Measurements from ENCODE around the gene DNMT3B.
A peak's percentile ranks its signal among the peaks of the same experiment; 100 is the strongest.
"Not testable (repeated sequence)": the region's sequence is repeated elsewhere in the genome, so short reads cannot be mapped to it uniquely, and the experiment has no call there.

The DNMT3B gene

DNA sequence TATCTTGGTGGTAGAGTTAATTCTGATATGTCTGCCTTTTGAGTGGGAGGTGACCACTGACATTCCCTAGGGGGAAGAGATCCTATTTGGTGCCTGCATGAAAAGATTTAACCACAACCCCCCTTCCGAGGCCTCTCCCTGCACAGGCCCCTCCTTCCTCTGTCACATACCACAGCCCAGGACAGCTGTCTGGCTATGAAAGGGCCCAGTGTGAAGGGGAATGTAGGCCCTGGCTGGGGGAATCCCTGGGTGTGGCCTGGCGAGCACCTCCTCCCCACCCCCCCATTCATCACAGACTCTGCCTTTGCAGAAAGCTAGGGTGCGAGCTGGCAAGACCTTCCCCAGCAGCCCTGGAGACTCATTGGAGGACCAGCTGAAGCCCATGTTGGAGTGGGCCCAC lies 30.1 kb downstream of the DNMT3B start:
- DNase-seq: peak; percentile 31

DNA sequence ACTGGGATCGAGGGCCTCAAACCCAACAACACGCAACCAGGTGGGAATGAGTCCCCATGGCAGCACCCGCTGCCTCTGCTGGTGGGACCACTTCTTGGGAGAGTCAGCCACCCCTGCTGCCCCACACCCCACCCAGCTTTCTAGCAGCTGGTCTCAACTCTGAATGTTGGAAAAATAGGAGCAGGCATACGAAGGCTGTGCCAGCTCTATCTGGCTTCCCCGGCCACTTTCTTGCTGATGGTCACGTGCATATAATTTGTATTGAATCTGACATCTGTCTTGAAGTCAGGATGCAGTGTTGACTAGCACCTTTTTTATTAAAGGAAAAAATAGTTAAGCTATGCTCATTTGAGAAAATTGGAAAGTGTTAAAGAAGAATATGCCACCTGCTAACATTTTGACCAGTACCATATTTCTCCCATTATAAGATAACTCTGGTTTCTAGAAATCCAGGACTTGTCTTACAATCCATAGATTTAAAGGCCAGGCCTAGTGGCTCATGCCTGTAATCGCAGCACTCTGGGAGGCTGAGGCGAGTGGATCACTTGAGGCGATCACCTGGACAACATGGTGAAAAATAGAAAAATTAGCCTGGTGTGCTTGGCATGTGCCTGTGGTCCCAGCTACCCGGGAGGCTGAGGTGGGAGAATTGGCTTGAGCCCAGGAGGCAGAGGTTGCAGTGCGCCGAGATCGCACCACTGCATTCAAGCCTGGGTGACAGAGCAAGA lies 30.7 kb downstream of the DNMT3B start:
- no peak for DNase-seq

- DNase-seq: no peak
Observed at GRCh38 chr20:32796383-32796948, 34.3 kb downstream of the DNMT3B start.

GRCh38 chr20:32796981-32797451 lies 34.8 kb downstream of the DNMT3B start:
- DNase-seq: no peak

GRCh38 chr20:32797571-32797970 lies 35.4 kb downstream of the DNMT3B start:
- DNase-seq: not testable (repeated sequence)

DNA sequence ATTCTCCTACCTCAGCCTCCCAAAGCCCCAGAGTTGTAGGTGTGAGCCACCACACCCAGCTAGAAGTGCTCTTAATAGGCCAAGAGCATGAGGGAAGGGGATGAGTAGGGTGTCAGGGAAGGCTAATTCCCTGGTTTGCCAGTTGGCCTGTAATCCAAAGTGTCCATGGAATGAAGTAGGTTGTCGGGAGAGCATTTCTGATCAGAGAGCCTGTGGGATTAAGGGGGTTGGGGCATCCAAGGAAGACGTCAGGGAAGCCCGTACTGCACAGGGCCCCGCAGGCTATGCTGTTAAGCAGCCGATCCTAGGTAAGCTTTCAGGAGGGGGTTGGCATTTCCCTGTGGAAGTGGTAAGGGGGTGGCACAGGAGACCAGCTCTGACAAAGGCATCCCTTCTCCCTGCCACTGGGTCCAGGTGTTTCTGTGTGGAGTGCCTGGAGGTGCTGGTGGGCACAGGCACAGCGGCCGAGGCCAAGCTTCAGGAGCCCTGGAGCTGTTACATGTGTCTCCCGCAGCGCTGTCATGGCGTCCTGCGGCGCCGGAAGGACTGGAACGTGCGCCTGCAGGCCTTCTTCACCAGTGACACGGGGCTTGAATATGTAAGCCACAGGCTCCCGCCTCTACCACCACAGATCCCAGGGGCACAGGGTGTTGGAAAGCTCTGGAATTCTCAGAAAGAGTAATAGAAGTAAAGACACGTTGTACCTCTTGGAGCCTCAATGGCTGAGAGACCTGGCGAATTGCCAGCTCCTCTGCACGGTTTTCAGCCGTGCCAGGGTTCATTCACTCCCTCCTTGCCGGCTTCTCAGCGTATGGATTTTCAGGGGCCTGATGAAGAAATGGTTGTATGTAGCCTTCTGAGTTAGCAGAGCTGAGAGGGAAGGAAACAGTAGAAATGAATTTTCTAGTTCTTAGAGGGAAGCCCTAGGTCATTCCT lies 36.1 kb downstream of the DNMT3B start:
- no peak for DNase-seq

- no peak for DNase-seq
Observed at GRCh38 chr20:32803092-32803491, 40.9 kb downstream of the DNMT3B start.

DNA sequence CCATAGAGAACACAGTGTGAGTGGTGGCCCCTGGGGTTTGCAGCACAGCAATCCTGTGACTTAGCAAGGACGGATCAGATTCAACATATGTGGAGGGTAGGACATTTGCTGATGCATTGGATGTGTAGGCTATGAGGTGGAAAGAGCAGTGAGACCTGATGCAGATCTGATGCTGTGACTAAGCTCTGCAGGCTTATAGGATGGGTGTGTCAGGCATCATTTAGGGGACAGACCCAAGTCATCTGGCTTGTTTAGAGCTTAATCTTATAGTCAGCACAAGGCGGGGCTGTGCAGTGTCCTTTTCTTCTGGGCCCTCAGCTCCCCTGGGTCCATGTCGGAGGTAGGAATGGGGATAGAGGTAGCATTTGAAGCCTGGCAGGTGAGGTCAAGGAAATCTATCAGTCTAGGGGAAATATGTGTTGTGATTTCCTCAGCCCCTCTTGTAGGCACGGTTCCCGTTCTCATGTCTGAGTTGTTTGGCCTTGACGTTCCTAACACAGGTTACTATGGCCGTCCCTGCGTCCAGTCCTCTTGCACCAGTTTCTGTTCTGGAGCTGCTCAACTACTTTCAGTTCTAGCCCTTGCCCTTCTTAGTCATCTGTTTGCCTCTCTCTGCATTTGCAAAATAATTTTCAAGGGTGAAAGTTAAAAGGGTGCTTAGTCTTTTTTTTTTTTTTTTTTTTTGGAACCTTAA lies 42.0 kb downstream of the DNMT3B start:
- DNase-seq: no peak

DNA sequence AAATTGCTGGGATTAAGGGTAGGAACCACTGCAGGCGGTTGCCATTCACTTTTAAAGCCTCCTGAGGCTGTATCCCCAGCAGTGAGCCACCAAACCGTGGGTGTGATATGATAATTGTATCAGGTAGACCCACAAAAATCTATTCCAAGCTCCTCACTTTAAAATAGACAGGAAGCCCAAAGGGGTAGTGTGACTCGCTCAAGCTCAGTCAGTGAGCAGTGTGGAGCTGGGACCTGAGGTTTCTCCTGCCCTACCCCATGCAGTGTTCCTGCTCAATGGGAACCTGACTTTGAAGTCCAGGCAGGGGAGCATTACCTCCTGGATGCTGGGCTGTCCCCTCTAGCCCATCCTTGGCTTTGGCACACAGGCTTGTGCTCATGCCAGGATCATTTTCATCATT lies 42.6 kb downstream of the DNMT3B start:
- DNase-seq: no peak

GRCh38 chr20:32805721-32806120 lies 43.5 kb downstream of the DNMT3B start:
- no peak for DNase-seq

DNA sequence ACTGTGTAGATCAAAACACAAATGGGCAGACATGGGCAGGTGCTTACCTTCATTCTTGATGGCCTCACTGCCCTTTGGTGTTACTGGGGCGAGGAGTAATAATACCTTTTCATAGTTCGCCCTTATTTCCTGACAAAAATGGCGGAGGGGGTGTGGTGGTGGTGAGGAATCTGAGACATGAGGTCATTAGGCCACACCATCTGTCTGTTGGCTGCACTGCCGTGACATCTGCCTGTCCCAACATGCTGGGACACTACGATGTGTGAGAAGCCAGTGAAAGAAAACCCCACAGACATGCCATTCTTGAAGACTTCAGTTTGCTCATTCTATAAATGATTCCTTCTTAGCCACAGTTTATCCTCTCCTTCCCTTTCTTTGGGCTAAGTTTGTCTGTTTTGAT lies 44.2 kb downstream of the DNMT3B start:
- DNase-seq: no peak

- no peak for DNase-seq
Observed at GRCh38 chr20:32807706-32808105, 45.5 kb downstream of the DNMT3B start.

DNA sequence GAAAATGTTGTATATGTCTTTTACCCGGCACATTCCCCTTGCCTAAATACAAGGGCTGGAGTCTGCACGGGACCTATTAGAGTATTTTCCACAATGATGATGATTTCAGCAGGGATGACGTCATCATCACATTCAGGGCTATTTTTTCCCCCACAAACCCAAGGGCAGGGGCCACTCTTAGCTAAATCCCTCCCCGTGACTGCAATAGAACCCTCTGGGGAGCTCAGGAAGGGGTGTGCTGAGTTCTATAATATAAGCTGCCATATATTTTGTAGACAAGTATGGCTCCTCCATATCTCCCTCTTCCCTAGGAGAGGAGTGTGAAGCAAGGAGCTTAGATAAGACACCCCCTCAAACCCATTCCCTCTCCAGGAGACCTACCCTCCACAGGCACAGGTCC lies 46.3 kb downstream of the DNMT3B start:
- no peak for DNase-seq

GRCh38 chr20:32809907-32810306 lies 47.7 kb downstream of the DNMT3B start:
- DNase-seq: no peak

- no peak for DNase-seq
Observed at GRCh38 chr20:32810941-32811340, 48.8 kb downstream of the DNMT3B start.

DNA sequence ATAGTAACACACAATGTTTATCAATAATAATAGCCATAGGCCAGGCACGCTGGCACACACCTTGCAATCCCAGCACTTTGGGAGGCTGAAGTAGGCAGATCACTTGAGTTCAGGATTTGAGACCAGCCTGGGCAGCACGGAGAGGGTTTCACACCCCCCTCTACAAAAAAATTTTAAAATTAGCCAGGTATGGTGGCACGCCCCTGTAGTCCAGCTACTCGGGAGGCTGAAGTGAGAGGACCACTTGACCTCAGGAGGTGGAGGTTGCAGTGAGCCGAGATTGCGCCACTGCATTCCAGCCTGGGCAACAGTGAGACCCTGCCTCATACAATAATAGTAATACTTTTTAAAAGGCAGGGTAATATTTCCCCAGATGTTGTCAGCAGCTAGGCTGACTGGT lies 49.7 kb downstream of the DNMT3B start:
- no peak for DNase-seq

DNA sequence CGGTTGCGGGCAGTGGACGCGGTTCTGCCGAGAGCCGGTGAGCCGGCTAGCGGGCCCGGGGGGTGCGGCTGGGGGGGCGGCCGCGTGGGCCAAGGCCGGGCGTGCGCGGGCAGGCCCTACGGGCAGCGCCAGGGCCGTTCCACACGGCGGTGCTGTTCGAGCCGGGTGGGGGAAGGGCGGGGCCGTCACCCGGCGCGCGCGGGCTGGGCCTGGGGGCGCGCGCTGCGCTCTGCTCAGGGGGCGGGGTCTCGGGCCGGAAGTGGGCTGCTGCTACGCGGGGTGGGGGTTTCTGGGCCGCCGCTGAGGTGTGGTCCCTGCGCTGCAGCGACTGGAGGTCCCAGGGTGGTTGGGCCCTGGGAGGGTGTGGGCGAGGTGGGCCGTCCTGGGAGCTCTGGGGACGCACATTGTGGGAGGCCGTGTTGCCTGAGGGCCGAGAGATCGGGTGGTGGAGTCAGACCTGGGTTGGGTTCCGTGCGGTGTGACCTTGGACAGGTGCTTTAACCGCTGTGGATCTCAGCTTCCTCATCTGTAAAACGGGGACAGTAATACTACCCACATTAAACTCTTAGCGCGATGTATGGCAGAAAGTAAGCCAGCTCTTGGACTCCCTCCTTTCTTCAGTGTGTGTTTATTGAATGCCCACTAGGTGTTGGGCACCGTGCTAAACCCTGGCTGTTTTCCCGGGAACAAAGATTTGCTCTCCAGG lies 58.0 kb downstream of the DNMT3B start:
- peak; percentile 75 for DNase-seq

DNA sequence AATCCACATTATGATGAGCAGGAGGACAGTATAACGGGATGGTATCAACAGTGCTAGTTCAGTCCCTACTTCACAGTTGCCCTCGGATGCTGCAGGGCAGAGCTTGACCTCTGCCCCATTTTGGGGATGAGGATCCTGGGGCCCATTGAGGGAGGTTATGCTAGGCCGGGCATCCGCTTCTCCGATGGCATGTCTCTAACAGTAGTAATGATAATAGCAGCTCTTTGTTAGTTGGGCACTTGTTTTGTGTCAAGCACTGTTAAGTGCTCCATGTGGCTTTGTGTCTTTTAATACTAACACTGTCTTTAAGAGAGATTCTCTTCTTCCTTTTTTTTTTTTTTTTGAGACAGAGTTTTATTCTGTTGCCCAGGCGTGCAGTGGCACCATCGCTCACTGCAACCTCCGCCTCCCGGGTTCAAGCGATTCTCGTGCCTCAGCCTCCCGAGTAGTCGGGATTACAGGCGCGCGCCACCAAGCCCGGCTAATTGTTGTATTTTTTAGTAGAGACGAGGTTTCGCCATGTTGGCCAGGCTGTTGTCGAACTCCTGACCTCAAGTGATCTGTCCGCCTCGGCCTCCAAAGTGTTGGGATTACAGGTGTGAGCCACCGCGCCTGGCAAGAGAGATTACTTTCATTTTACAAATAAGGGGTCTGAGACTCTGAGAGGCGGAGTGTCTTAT lies 58.7 kb downstream of the DNMT3B start:
- DNase-seq: no peak

DNA sequence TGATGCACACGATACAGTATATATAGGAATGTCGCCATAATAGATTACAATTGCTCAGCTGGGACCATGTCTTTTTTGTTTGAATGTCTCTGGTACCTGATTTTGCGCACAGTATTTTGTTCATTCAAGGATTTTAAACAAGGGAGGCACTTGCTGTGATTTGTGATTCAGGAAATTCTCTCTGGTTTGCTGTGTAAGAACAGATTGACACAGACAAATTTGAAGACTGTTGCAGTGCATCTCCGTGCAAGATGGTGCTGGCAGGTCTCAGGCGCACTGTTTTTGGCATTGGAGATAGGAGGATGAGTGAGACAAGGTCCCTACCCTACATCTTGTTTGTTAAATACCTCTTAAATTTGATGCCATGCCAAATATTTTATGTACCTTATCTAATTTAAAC lies 60.0 kb downstream of the DNMT3B start:
- DNase-seq: no peak

DNA sequence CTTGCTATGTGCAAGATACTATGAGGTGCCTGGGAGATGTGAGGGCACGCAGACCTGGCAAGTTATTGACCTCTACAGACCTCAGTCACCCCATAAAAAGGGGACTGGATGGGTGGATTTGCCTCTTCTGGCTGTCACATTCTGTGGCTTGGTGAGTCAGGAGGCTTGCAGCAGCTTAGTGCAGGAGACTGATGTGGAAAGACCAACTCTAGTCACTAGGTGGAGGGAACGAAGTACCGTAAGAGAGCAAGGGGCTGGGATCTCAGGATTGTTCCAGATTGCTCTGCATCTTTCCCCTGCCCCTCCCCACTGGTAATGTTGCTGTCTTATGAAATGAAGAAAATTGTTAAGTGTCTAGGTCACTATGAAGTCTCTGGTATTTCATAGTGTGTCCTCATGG lies 60.9 kb downstream of the DNMT3B start:
- DNase-seq: no peak

- no peak for DNase-seq
Observed at GRCh38 chr20:32823737-32824588, 61.8 kb downstream of the DNMT3B start.
